AG09319 (cell line): Measurements from ENCODE around the gene MOK.

Source experiments
- DNase-seq: peaks from one replicate; pipeline ENCODE4 v3.0.0-alpha.2; 2010; ENCODE audit warnings: low read depth; ENCODE audit errors: extremely low read depth
- TF ChIP-seq, protein P1 (sequence below): IDR thresholded peaks from 2 replicates; pipeline ENCODE4 v1.5.1; 2011; ENCODE audit warnings: low read depth, mild to moderate bottlenecking, inconsistent platforms, low read length, moderate library complexity

The MOK gene

DNA sequence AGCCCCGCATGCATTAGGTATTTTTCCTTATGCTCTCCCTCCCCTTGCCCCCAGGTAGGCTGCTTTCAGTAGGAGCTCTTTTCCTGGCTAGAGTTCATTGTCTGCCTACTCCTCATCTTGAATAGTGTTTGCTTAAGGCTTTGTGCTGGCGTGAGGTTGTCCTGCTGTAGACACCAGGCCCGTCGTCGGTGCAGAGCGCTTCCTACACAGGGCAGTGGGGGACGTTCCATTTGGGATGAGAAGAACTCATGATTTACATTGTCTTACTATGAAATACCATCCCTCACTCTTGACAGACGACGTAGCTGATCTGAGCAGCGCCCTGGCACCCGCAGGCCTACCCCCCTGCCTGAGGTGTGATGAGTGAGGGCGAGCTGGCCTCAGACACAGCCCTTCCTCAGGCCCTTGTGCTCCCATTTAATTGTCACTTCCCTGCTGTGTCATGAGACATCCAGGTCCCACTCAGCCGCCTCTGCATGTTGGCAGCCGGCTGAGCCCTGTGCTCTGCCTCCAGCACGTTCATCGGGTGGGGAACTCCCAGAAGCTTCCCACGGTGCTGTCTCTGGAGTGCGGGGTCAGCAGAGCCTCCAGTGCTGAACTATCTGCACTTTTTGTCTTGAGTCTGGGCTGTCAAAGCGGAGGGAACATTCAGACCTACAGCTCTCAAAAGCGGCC lies 89.3 kb downstream of the MOK start:
- TF ChIP-seq, protein P1, sequence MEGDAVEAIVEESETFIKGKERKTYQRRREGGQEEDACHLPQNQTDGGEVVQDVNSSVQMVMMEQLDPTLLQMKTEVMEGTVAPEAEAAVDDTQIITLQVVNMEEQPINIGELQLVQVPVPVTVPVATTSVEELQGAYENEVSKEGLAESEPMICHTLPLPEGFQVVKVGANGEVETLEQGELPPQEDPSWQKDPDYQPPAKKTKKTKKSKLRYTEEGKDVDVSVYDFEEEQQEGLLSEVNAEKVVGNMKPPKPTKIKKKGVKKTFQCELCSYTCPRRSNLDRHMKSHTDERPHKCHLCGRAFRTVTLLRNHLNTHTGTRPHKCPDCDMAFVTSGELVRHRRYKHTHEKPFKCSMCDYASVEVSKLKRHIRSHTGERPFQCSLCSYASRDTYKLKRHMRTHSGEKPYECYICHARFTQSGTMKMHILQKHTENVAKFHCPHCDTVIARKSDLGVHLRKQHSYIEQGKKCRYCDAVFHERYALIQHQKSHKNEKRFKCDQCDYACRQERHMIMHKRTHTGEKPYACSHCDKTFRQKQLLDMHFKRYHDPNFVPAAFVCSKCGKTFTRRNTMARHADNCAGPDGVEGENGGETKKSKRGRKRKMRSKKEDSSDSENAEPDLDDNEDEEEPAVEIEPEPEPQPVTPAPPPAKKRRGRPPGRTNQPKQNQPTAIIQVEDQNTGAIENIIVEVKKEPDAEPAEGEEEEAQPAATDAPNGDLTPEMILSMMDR = no peak
- no peak for DNase-seq

DNA sequence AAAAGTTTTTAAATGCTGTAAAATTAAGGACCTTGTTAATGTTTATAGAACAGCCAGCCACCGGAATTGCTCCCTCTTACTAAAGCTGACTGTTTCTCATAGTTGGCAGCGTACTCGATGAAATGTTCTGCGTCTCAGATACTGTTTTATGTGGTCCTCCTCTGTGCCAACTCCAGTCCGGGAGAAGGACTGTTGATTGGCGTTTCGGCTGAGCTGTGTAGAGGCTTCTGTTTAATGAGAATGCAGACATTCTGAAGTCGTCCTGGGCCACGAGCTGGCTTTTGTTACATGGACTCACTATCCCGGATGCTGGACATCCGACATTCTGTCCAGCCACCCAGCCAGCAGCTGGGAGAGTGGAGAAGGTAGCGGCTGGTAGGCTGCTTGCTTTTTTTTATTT lies 89.9 kb downstream of the MOK start:
- TF ChIP-seq, protein P1 = no peak
- DNase-seq = peak; percentile 18

DNA sequence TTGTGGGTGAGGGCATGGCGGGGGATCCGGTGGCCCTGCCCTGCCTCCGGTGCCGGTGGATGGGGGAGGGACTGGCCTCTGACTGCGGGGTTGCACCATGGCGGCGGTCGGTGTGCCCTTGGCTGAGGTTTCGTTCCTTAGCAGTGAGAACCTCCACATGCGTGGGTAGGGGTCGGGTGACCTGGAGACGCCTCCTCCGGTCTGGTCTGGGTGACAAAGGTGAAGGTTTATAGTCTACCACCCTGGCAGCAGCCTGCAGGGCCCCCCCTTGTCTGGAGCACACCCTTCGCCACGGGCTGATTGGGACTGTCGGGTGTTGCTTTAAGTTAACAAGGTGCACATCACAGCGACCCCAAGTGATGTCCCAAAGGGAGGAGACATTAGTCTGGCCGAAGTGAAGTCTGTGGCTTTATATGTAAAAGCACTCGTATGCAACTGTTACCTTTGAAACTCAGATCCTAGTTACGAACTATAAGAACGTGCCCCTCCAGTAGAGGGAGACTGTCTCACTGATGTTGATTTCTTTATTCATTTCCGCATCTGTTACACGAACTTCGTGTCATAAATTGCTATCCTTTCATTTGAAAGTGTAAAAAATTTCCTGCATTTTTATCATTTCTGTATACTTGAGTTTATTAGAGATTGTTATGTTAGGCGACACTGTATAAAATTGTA lies 90.8 kb downstream of the MOK start:
- TF ChIP-seq, protein P1 = peak; percentile 3
- DNase-seq = no peak

DNA sequence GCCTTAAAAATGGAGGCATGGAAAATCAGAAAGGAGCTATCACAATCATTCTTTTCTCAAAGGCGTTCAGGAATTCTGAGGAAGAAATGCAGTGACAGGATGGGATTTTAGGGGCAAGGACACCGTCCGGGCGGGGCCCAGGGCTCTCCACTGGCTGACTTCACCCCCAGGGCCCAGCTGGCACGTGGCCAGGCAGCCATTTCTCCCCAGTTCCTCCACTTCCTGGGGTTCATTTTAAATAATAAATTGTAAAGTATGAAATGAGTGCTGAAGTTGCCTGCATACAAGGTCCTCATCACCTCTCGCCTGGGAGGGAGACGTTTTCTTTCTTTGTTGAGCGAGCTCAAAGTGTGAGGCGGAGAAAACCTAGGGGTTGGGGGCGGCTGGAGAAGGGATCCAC lies 91.5 kb downstream of the MOK start:
- TF ChIP-seq, protein P1 = no peak
- no peak for DNase-seq

DNA sequence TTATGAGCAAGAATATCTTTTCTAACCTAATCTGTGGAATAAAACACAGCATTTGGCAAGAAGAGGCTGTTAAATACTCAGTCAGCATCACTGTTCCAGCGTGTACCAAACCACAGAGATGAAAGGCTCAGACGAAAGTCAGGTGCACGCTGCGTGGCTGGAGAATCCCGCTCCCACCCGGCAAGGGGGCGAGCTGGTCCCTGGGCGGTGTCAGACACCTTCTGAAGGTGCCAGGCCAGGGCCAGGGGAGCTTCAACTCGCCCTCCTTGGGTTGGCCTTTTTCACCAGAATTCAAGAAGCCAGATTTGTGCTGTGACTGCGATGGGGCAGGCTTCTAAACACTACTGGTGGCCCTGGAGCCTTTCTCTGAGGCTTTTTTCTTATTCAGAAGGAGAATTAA lies 92.1 kb downstream of the MOK start:
- TF ChIP-seq, protein P1 = no peak

DNA sequence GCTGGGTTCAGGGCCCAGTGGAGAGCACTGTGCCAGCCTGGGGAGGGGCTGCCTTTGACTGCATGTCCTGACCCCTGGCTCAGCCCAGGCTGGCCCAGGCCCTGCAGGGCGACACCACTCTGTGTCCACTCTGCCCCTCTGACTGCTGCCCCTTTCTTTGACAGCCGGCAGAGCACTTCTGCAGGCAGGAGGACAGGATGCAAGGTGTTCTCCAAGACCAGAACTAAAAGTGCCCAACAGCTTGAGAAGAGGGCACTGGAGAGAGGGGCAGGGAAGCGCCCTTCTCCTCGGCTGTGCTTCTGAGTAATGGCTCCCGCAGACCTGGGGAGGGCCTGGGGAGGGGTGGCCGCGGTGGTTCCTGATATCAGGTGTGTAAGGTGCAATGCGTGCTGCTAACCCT lies 92.6 kb downstream of the MOK start:
- no peak for DNase-seq
- TF ChIP-seq, protein P1 = no peak

More for the DNA sequence above, 92.1 kb downstream of the MOK start:
- DNase-seq = no peak

DNA sequence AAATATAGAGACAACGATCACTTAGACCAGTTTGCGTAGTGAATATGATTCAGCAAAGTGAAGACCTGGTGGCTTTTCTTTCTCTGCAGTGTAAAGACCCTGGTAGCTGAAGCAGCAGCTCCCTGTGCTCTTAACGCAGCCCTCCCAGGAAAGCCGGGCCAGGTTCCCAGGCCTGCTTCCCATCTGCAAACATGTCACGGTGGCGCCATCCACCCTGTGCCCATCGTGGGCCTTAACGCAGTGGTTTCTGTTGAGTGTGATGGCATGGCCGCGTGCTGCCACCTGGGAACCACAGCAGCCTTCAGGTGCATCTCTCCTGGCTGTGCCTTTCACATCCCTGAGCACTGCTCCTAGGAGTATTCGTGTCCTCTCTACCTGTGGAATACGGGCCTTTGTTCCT lies 93.7 kb downstream of the MOK start:
- no peak for DNase-seq
- TF ChIP-seq, protein P1 = no peak
